ENCODE results near the gene TMEFF2.

TMEFF2 gene

GRCh38 chr2:191970867-191971266, 223.9 kb downstream of the TMEFF2 start:
- TF ChIP-seq CTCF (IDR thresholded peaks at IDR 0.05): no peak

- no peak for TF ChIP-seq CTCF (IDR thresholded peaks at IDR 0.05)
These were observed 226.6 kb downstream of the TMEFF2 start for GRCh38 chr2:191968120-191968519.

GRCh38 chr2:191965733-191966132, 229.0 kb downstream of the TMEFF2 start:
- no peak for TF ChIP-seq CTCF (IDR thresholded peaks at IDR 0.05)

GRCh38 chr2:191961556-191961955, 233.2 kb downstream of the TMEFF2 start:
- TF ChIP-seq CTCF (IDR thresholded peaks at IDR 0.05): no peak

- no peak for TF ChIP-seq CTCF (IDR thresholded peaks at IDR 0.05)
These were observed 235.5 kb downstream of the TMEFF2 start for GRCh38 chr2:191959209-191959608.

- no peak for TF ChIP-seq CTCF (IDR thresholded peaks at IDR 0.05)
These were observed 236.5 kb downstream of the TMEFF2 start for GRCh38 chr2:191957996-191958860.

GRCh38 chr2:191954451-191954850, 240.3 kb downstream of the TMEFF2 start:
- no peak for TF ChIP-seq CTCF (IDR thresholded peaks at IDR 0.05)

Measured in LNCAP (cell line).